PC-3 (cell line): Measurements from ENCODE around the gene CD82. TPM values are rescaled to one million over a fixed set of nuclear protein-coding genes. Genes with fewer than 3 reads are reported as not detected.

Source experiments
- ATAC-seq: fragments of 200-7000 bp; cut with Tn5 transposase; 2 replicates; pipeline ENCODE4 v1.9.1; 2020; ENCODE audit warnings: mild to moderate bottlenecking, moderate library complexity
- BruUV-seq: library from RNA; stranded (reverse); fragments of 400-500 nt; replicated peaks from 2 replicates; lab custom pipeline; 2021; lab: Mats Ljungman, UMichigan
- CTCF ChIA-PET: fragments of 300-600 bp; sonication (Branson Sonifier 250); formaldehyde crosslinking; loops from one replicate; lab custom pipeline; 2022; ENCODE audit warnings: antibody characterized with exemption; lab: Charles Lee
- POLR2A ChIA-PET: fragments of 300-600 bp; sonication (Branson Sonifier 250); formaldehyde crosslinking; loops from one replicate; lab custom pipeline; 2022; ENCODE audit warnings: antibody characterized with exemption; ENCODE audit not compliant: unreplicated experiment; lab: Charles Lee
- DNase-seq: peaks from one replicate; pipeline ENCODE4 v3.0.0-alpha.2; 2015
- H2AFZ ChIP-seq: fragments of 300-600 bp; sonication (generic); 2 replicates; pipeline ENCODE4 v1.6.0; 2016; ENCODE audit warnings: antibody characterized with exemption, low read length
- H3F3A ChIP-seq: fragments of 300-600 bp; sonication (generic); one replicate; pipeline ENCODE4 v1.6.0; 2017; ENCODE audit warnings: antibody characterized with exemption, low read length, control low read depth, mild to moderate bottlenecking; ENCODE audit not compliant: unreplicated experiment
- H3K27ac ChIP-seq: fragments of 300-600 bp; sonication (generic); 2 replicates; pipeline ENCODE4 v1.5.1; 2016; ENCODE audit warnings: mild to moderate bottlenecking, low read length
- H3K27me3 ChIP-seq: fragments of 300-600 bp; sonication (generic); 2 replicates; pipeline ENCODE4 v1.6.1; 2016; ENCODE audit warnings: low read length, mixed read lengths
- H3K36me3 ChIP-seq: fragments of 300-600 bp; sonication (generic); 2 replicates; pipeline ENCODE4 v1.6.1; 2016; ENCODE audit warnings: low read depth, mixed run types, low read length, mixed read lengths
- H3K4me1 ChIP-seq: fragments of 300-600 bp; sonication (generic); 2 replicates; pipeline ENCODE4 v1.5.1; 2016; ENCODE audit warnings: low read length; ENCODE audit not compliant: insufficient read depth
- H3K4me2 ChIP-seq: fragments of 300-600 bp; sonication (generic); 2 replicates; pipeline ENCODE4 v1.6.0; 2016; ENCODE audit warnings: low read length
- H3K4me3 ChIP-seq: fragments of 300-600 bp; sonication (generic); 2 replicates; pipeline ENCODE4 v1.5.1; 2016; ENCODE audit warnings: mild to moderate bottlenecking, low read length, mixed read lengths
- H3K79me2 ChIP-seq: fragments of 300-600 bp; sonication (generic); 2 replicates; pipeline ENCODE4 v1.6.1; 2017; ENCODE audit warnings: low read length, mixed read lengths
- H3K9ac ChIP-seq: fragments of 300-600 bp; sonication (generic); 2 replicates; pipeline ENCODE4 v1.6.0; 2016; ENCODE audit warnings: mild to moderate bottlenecking, low read length
- H3K9me2 ChIP-seq: fragments of 300-600 bp; sonication (generic); replicated peaks from 2 replicates; pipeline ENCODE4 v1.6.1; 2016; ENCODE audit warnings: mixed run types, low read length, mixed read lengths
- H3K9me3 ChIP-seq: fragments of 300-600 bp; sonication (generic); 2 replicates; pipeline ENCODE4 v1.6.1; 2016; ENCODE audit warnings: low read length, mixed read lengths
- H4K20me1 ChIP-seq: fragments of 300-600 bp; sonication (generic); 2 replicates; pipeline ENCODE4 v1.6.1; 2016; ENCODE audit warnings: low read length, mixed read lengths
- CTCF ChIP-seq: fragments of 300-600 bp; sonication (generic); conservative IDR thresholded peaks from 2 replicates; pipeline ENCODE4 v1.5.1; 2017; ENCODE audit warnings: antibody characterized with exemption, low read depth, mild to moderate bottlenecking, low read length
- EZH2 ChIP-seq: fragments of 300-600 bp; sonication (generic); IDR thresholded peaks from one replicate; pipeline ENCODE4 v1.6.1; 2017; ENCODE audit warnings: antibody characterized with exemption, mild to moderate bottlenecking, low read length; ENCODE audit not compliant: unreplicated experiment
- EZH2phosphoT487 ChIP-seq: fragments of 300-600 bp; sonication (generic); IDR thresholded peaks from 2 replicates; pipeline ENCODE4 v1.6.1; 2018; ENCODE audit warnings: mild to moderate bottlenecking, antibody characterized with exemption, low read length, borderline replicate concordance
- intact Hi-C: fragments of 100-400 bp; cut with micrococcal nuclease; formaldehyde crosslinking; loops from 2 replicates; pipeline ENCODE4 v1.9.0; 2023
- total RNA-seq: library from RNA; depleted of rRNA; stranded (reverse); fragments of >200 nt; gene quantifications from 2 replicates; pipeline ENCODE4 v1.2.3, GENCODE V29; 2014

The CD82 gene
- total RNA-seq, 1 experiment from 2014 or later: 5.0 TPM

GRCh38 chr11:44571871-44572270, 6.4 kb downstream of the CD82 start:
- H3K9ac ChIP-seq: no peak overlapping the region
- peaks cover 20% of the 10 kb centered on the region for H3K4me1 ChIP-seq
- intact Hi-C loops: no loop called here
- H3K4me2 ChIP-seq: no peak overlapping the region
- no peaks in the 10 kb centered on the region for H4K20me1 ChIP-seq
- H2AFZ ChIP-seq: no peak overlapping the region
- no peaks in the 10 kb centered on the region for H3K9me2 ChIP-seq
- BruUV-seq: no TSS peak
- no peak for DNase-seq
- ChIA-PET POLR2A (interaction anchor here (0.5 kb wide), 1 partner anchor 31 kb away, joined by 3 read pairs; no protein-coding TSS in a partner anchor), CTCF (no interaction called here)
- TF ChIP-seq EZH2phosphoT487 (no peak), EZH2 (no peak), CTCF (no peak)
- H3K79me2 ChIP-seq: no peaks in the 10 kb centered on the region
- no peaks in the 10 kb centered on the region for H3K27me3 ChIP-seq
- H3F3A ChIP-seq: no peaks in the 10 kb centered on the region
- H3K4me3 ChIP-seq: no peak overlapping the region
- ATAC-seq: no peak
- H3K36me3 ChIP-seq: no peaks in the 10 kb centered on the region
- H3K9me3 ChIP-seq: no peaks in the 10 kb centered on the region
- H3K27ac ChIP-seq: no peak overlapping the region

GRCh38 chr11:44572436-44572835, 7.0 kb downstream of the CD82 start:
- Histone ChIP-seq H3K9ac (no peak overlapping the region), H2AFZ (no peak overlapping the region), H4K20me1 (no peaks in the 10 kb centered on the region), H3K27ac (no peak overlapping the region), H3K4me2 (no peak overlapping the region), H3K36me3 (no peaks in the 10 kb centered on the region), H3K4me3 (no peak overlapping the region), H3K4me1 (peaks cover 20% of the 10 kb centered on the region), H3K79me2 (no peaks in the 10 kb centered on the region), H3K9me2 (no peaks in the 10 kb centered on the region), H3K27me3 (no peaks in the 10 kb centered on the region), H3F3A (no peaks in the 10 kb centered on the region), H3K9me3 (no peaks in the 10 kb centered on the region)
- no peak for DNase-seq
- ChIA-PET POLR2A (no interaction called here), CTCF (interaction anchor here (0.6 kb wide), 1 partner anchor 69 kb away, joined by 3 read pairs; no protein-coding TSS in a partner anchor)
- ATAC-seq: no peak
- intact Hi-C loops: no loop called here
- TF ChIP-seq CTCF: no peak
- BruUV-seq: no TSS peak

GRCh38 chr11:44572884-44573283, 7.4 kb downstream of the CD82 start:
- ATAC-seq (no peak), DNase-seq (no peak)
- Histone ChIP-seq H3K36me3 (no peaks in the 10 kb centered on the region), H3K79me2 (no peaks in the 10 kb centered on the region), H4K20me1 (no peaks in the 10 kb centered on the region), H3K27me3 (no peaks in the 10 kb centered on the region), H2AFZ (no peak overlapping the region), H3K4me3 (no peak overlapping the region), H3K9me2 (no peaks in the 10 kb centered on the region), H3K9me3 (no peaks in the 10 kb centered on the region), H3F3A (no peaks in the 10 kb centered on the region), H3K4me1 (peaks cover 20% of the 10 kb centered on the region), H3K4me2 (no peak overlapping the region), H3K9ac (no peak overlapping the region), H3K27ac (no peak overlapping the region)
- TF ChIP-seq CTCF: no peak
- no peak for TF ChIP-seq EZH2
- no peak for TF ChIP-seq EZH2phosphoT487
- intact Hi-C loops: no loop called here
- no TSS peak for BruUV-seq
- POLR2A ChIA-PET: no interaction called here
- CTCF ChIA-PET: interaction anchor here (0.6 kb wide), 1 partner anchor 69 kb away, joined by 3 read pairs; no protein-coding TSS in a partner anchor
